ENCODE results near the gene CAMKK1. TPM values are rescaled to one million over a fixed set of nuclear protein-coding genes. Genes with fewer than 3 reads are reported as not detected.

The CAMKK1 gene
- total and polyA plus RNA-seq, 4 donors, result 3.8 to 14.9 (median 9.4) TPM

GRCh38 chr17:3919123-3919624, 26.3 kb upstream of the CAMKK1 start:
- DNase-seq (no peak), ATAC-seq (ENCODE audit: insufficient read depth, low FRiP score) (no peak)
- Histone ChIP-seq H3K4me1 (ENCODE audit: control insufficient read depth in 5 of 5, insufficient read depth in 5 of 5, low read length in 5 of 5) (peaks cover 0 to 29% (median 17%) of the 10 kb centered on the region in 5 donors), H3K4me3 (no peak overlapping the region), H3K9me3 (ENCODE audit: control insufficient read depth in 4 of 4, insufficient read depth in 3 of 4, low read length in 3 of 4) (no peaks in the 10 kb centered on the region), H3K9ac (ENCODE audit: insufficient read depth in 1 of 2, low read length in 2 of 2) (no peak overlapping the region), H3K27me3 (ENCODE audit: control insufficient read depth in 3 of 3, insufficient read depth in 3 of 3, low read length in 2 of 3) (no peaks in the 10 kb centered on the region), H3K27ac (ENCODE audit: low read depth in 1 of 2, low read length in 1 of 2) (no peak overlapping the region), H3K36me3 (ENCODE audit: control insufficient read depth in 4 of 4, insufficient read depth in 4 of 4, low read length in 4 of 4) (no peaks in the 10 kb centered on the region)
- WGBS, 2 donors, result 85 to 92% methylated on average over 22 of the region's 22 CpGs
- no peak for TF ChIP-seq CTCF (IDR thresholded peaks at IDR 0.05; ENCODE audit: control extremely low read depth, extremely low read depth)

GRCh38 chr17:3918372-3919122, 25.7 kb upstream of the CAMKK1 start:
- DNase-seq (no peak), ATAC-seq (ENCODE audit: insufficient read depth, low FRiP score) (no peak)
- no peaks in the 10 kb centered on the region for H3K9me3 ChIP-seq (ENCODE audit: control insufficient read depth in 4 of 4, insufficient read depth in 3 of 4, low read length in 3 of 4)
- TF ChIP-seq CTCF (IDR thresholded peaks at IDR 0.05; ENCODE audit: control extremely low read depth, extremely low read depth), result no peak
- no peak overlapping the region for H3K4me3 ChIP-seq
- WGBS, 2 donors, result 67 to 84% methylated on average over 8 of the region's 8 CpGs
- no peaks in the 10 kb centered on the region for H3K27me3 ChIP-seq (ENCODE audit: control insufficient read depth in 3 of 3, insufficient read depth in 3 of 3, low read length in 2 of 3)
- H3K36me3 ChIP-seq (ENCODE audit: control insufficient read depth in 4 of 4, insufficient read depth in 4 of 4, low read length in 4 of 4), result no peaks in the 10 kb centered on the region
- H3K4me1 ChIP-seq (ENCODE audit: control insufficient read depth in 5 of 5, insufficient read depth in 5 of 5, low read length in 5 of 5), result peaks cover 0 to 26% (median 17%) of the 10 kb centered on the region in 5 donors
- no peak overlapping the region for H3K9ac ChIP-seq (ENCODE audit: insufficient read depth in 1 of 2, low read length in 2 of 2)
- H3K27ac ChIP-seq (ENCODE audit: low read depth in 1 of 2, low read length in 1 of 2), result peak overlapping the region in 1 of 2 donors; percentile 52

GRCh38 chr17:3917391-3917931, 24.6 kb upstream of the CAMKK1 start:
- Histone ChIP-seq H3K4me3 (no peak overlapping the region), H3K9me3 (ENCODE audit: control insufficient read depth in 4 of 4, insufficient read depth in 3 of 4, low read length in 3 of 4) (no peaks in the 10 kb centered on the region), H3K27me3 (ENCODE audit: control insufficient read depth in 3 of 3, insufficient read depth in 3 of 3, low read length in 2 of 3) (no peaks in the 10 kb centered on the region), H3K36me3 (ENCODE audit: control insufficient read depth in 4 of 4, insufficient read depth in 4 of 4, low read length in 4 of 4) (no peaks in the 10 kb centered on the region), H3K9ac (ENCODE audit: insufficient read depth in 1 of 2, low read length in 2 of 2) (no peak overlapping the region), H3K4me1 (ENCODE audit: control insufficient read depth in 5 of 5, insufficient read depth in 5 of 5, low read length in 5 of 5) (peaks cover 0 to 26% (median 17%) of the 10 kb centered on the region in 5 donors), H3K27ac (ENCODE audit: low read depth in 1 of 2, low read length in 1 of 2) (peak overlapping the region in 1 of 2 donors; percentile 76)
- 6 to 11% methylated on average over 11 of the region's 11 CpGs for WGBS, 2 donors
- TF ChIP-seq CTCF (IDR thresholded peaks at IDR 0.05; ENCODE audit: control extremely low read depth, extremely low read depth), result no peak
- DNase-seq (peak; percentile 73 to 87 (median 83)), ATAC-seq (ENCODE audit: insufficient read depth, low FRiP score) (no peak)
